Smooth muscle cell (in vitro differentiated cells): ENCODE results near the gene CDKN2D. TPM values are rescaled to one million over a fixed set of nuclear protein-coding genes. Genes with fewer than 3 reads are reported as not detected.

Experiments
- DNase-seq: peaks from one replicate; lab custom pipeline; 2025; ENCODE audit not compliant: unreplicated experiment; lab: John Stamatoyannopoulos, UW
- H2AFZ ChIP-seq: fragments of 200-600 bp; sonication (generic); 2 replicates; pipeline ENCODE4 v1.6.0; 2016; ENCODE audit warnings: antibody characterized with exemption, low read depth, mild to moderate bottlenecking
- H3F3A ChIP-seq: fragments of 200-600 bp; sonication (generic); 2 replicates; pipeline ENCODE4 v1.6.0; 2017; ENCODE audit warnings: antibody characterized with exemption, low read depth
- H3K27ac ChIP-seq: fragments of 200-600 bp; sonication (generic); 2 replicates; pipeline ENCODE4 v1.5.1; 2016; ENCODE audit warnings: low read depth, mild to moderate bottlenecking
- H3K27me3 ChIP-seq: fragments of 200-600 bp; sonication (generic); 2 replicates; pipeline ENCODE4 v1.6.1; 2016; ENCODE audit warnings: low read depth, mild to moderate bottlenecking
- H3K36me3 ChIP-seq: fragments of 200-600 bp; sonication (generic); 2 replicates; pipeline ENCODE4 v1.5.1; 2016; ENCODE audit warnings: low read depth
- H3K4me1 ChIP-seq: fragments of 200-600 bp; sonication (generic); 2 replicates; pipeline ENCODE4 v1.5.1; 2016; ENCODE audit warnings: low read depth
- H3K4me2 ChIP-seq: fragments of 200-600 bp; sonication (generic); 2 replicates; pipeline ENCODE4 v1.6.0; 2016; ENCODE audit warnings: mild to moderate bottlenecking
- H3K4me3 ChIP-seq: fragments of 200-600 bp; sonication (generic); 2 replicates; pipeline ENCODE4 v1.5.1; 2016; ENCODE audit warnings: mild to moderate bottlenecking
- H3K79me2 ChIP-seq: fragments of 200-600 bp; sonication (generic); 2 replicates; pipeline ENCODE4 v1.6.0; 2016; ENCODE audit warnings: low read depth, mild to moderate bottlenecking
- H3K9ac ChIP-seq: fragments of 200-600 bp; sonication (generic); 2 replicates; pipeline ENCODE4 v1.6.0; 2016; ENCODE audit warnings: low read depth
- H3K9me3 ChIP-seq: fragments of 200-600 bp; sonication (generic); replicated peaks from 2 replicates; pipeline ENCODE4 v1.5.1; 2016; ENCODE audit warnings: low read depth
- H4K20me1 ChIP-seq: fragments of 200-600 bp; sonication (generic); 2 replicates; pipeline ENCODE4 v1.6.0; 2016; ENCODE audit warnings: low read depth
- CTCF ChIP-seq: fragments of 200-600 bp; sonication (generic); IDR thresholded peaks from 2 replicates; pipeline ENCODE4 v1.5.1; 2017; ENCODE audit warnings: borderline replicate concordance, mild to moderate bottlenecking, antibody characterized with exemption; ENCODE audit not compliant: insufficient read depth, poor library complexity, severe bottlenecking
- WGBS: methylation state at CpG from one replicate; pipeline ENCODE4 v1.1.7; 2016; ENCODE audit warnings: low lambda C conversion rate; 5-methylcytosine and 5-hydroxymethylcytosine counted together
- polyA plus RNA-seq: library from polyadenylated mRNA; unstranded; fragments of >200 nt; fragmentation: Nextera tagmentation; extraction: Ambion mirVana; gene quantifications from 2 replicates; pipeline ENCODE4 v1.2.1, GENCODE V29; 2016
- total RNA-seq: library from RNA; depleted of rRNA; stranded (reverse); fragments of >200 nt; gene quantifications from 2 replicates; pipeline ENCODE4 v1.2.3, GENCODE V29; 2014

The CDKN2D gene
- total and polyA plus RNA-seq, 2 experiments from 2014 or later, result 5.4 to 25.3 TPM

- no peaks in the 10 kb centered on the region for H4K20me1 ChIP-seq
- H3K9me3 ChIP-seq, result no peaks in the 10 kb centered on the region
- no peak overlapping the region for H3K27ac ChIP-seq
- H3K36me3 ChIP-seq, result no peaks in the 10 kb centered on the region
- no peak overlapping the region for H2AFZ ChIP-seq
- DNase-seq, result no peak
- H3F3A ChIP-seq, result no peaks in the 10 kb centered on the region
- peaks cover 20% of the 10 kb centered on the region for H3K27me3 ChIP-seq
- WGBS, result 90% methylated on average over 9 of the region's 9 CpGs
- no peak overlapping the region for H3K4me2 ChIP-seq
- no peak overlapping the region for H3K9ac ChIP-seq
- no peaks in the 10 kb centered on the region for H3K4me1 ChIP-seq
- H3K4me3 ChIP-seq, result no peak overlapping the region
- no peak for TF ChIP-seq CTCF
- H3K79me2 ChIP-seq, result no peaks in the 10 kb centered on the region
Measured at GRCh38 chr19:10583036-10583776, 14.4 kb upstream of the CDKN2D start.

- Histone ChIP-seq H3K36me3 (no peaks in the 10 kb centered on the region), H3K27ac (no peak overlapping the region), H2AFZ (no peak overlapping the region), H3K9ac (no peak overlapping the region), H3K27me3 (peaks cover 9% of the 10 kb centered on the region), H3K4me1 (no peaks in the 10 kb centered on the region), H3K4me3 (no peak overlapping the region), H3K4me2 (no peak overlapping the region), H3F3A (no peaks in the 10 kb centered on the region), H3K9me3 (no peaks in the 10 kb centered on the region), H3K79me2 (no peaks in the 10 kb centered on the region), H4K20me1 (no peaks in the 10 kb centered on the region)
- DNase-seq, result no peak
- no peak for TF ChIP-seq CTCF
- WGBS, result 81% methylated on average over 13 of the region's 13 CpGs
Measured at GRCh38 chr19:10582091-10582490, 13.3 kb upstream of the CDKN2D start.

GRCh38 chr19:10580979-10581631 is 12.3 kb upstream of the CDKN2D start:
- Histone ChIP-seq H4K20me1 (no peaks in the 10 kb centered on the region), H3K9me3 (no peaks in the 10 kb centered on the region), H3K79me2 (no peaks in the 10 kb centered on the region), H3K4me3 (no peak overlapping the region), H3F3A (no peaks in the 10 kb centered on the region), H3K27me3 (no peaks in the 10 kb centered on the region), H3K9ac (no peak overlapping the region), H3K4me1 (no peaks in the 10 kb centered on the region), H2AFZ (no peak overlapping the region), H3K36me3 (no peaks in the 10 kb centered on the region), H3K27ac (no peak overlapping the region), H3K4me2 (no peak overlapping the region)
- DNase-seq, result peak; percentile 38
- TF ChIP-seq CTCF, result peak; percentile 89
- WGBS, result 54% methylated on average over 31 of the region's 31 CpGs
